Ishikawa (cell line): ENCODE results near the gene RNF212B.

ENCODE experiments used
- CEBPB ChIP-seq: IDR thresholded peaks from 2 replicates; pipeline ENCODE4 v1.6.1; 2012
- CREB1 ChIP-seq: IDR thresholded peaks from 2 replicates; pipeline ENCODE4 v1.6.1; 2012; ENCODE audit warnings: low read depth
- EGR1 ChIP-seq: IDR thresholded peaks from 2 replicates; pipeline ENCODE4 v1.6.1; 2012
- EP300 ChIP-seq: IDR thresholded peaks from 2 replicates; pipeline ENCODE4 v1.6.1; 2012; ENCODE audit warnings: borderline replicate concordance
- FOXM1 ChIP-seq: IDR thresholded peaks from 2 replicates; pipeline ENCODE4 v1.6.1; 2012; ENCODE audit warnings: low read depth, borderline replicate concordance
- MAX ChIP-seq: IDR thresholded peaks from 2 replicates; pipeline ENCODE4 v1.6.1; 2012
- NFIC ChIP-seq: IDR thresholded peaks from 2 replicates; pipeline ENCODE4 v1.6.1; 2012
- RAD21 ChIP-seq: IDR thresholded peaks from 2 replicates; pipeline ENCODE4 v1.6.1; 2012; ENCODE audit warnings: low read depth
- REST ChIP-seq: IDR thresholded peaks from 2 replicates; pipeline ENCODE4 v1.6.1; 2012; ENCODE audit warnings: low read depth, mild to moderate bottlenecking
- TAF1 ChIP-seq: IDR thresholded peaks from 2 replicates; pipeline ENCODE4 v1.6.1; 2012; ENCODE audit warnings: low read depth, mild to moderate bottlenecking
- TCF12 ChIP-seq: IDR thresholded peaks from 2 replicates; pipeline ENCODE4 v1.6.1; 2012; ENCODE audit warnings: low read depth
- TEAD4 ChIP-seq: IDR thresholded peaks from 2 replicates; pipeline ENCODE4 v1.6.1; 2012
- YY1 ChIP-seq: IDR thresholded peaks from 2 replicates; pipeline ENCODE4 v1.6.1; 2012; ENCODE audit warnings: low read depth
- ZBTB7A ChIP-seq: IDR thresholded peaks from 2 replicates; pipeline ENCODE4 v1.6.1; 2012; ENCODE audit warnings: low read depth
- TF ChIP-seq, protein P1 (sequence below): IDR thresholded peaks from 2 replicates; pipeline ENCODE4 v1.6.1; 2012

The RNF212B gene, protein sequence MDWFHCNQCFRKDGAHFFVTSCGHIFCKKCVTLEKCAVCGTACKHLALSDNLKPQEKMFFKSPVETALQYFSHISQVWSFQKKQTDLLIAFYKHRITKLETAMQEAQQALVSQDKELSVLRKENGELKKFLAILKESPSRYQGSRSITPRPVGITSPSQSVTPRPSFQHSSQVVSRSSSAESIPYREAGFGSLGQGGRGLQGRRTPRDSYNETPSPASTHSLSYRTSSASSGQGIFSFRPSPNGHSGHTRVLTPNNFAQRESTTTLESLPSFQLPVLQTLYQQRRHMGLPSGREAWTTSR

GRCh38 chr14:23237772-23238594 is at the start of gene RNF212B:
TSS of gene RNF212B (plus strand) at chr14:23237936. CDS start at chr14:23240346, 2,410 bp downstream.
- TF ChIP-seq FOXM1 (no peak), EP300 (no peak), TEAD4 (no peak), NFIC (peak; percentile 76), MAX (peak; percentile 96), EGR1 (peak; percentile 76)

DNA sequence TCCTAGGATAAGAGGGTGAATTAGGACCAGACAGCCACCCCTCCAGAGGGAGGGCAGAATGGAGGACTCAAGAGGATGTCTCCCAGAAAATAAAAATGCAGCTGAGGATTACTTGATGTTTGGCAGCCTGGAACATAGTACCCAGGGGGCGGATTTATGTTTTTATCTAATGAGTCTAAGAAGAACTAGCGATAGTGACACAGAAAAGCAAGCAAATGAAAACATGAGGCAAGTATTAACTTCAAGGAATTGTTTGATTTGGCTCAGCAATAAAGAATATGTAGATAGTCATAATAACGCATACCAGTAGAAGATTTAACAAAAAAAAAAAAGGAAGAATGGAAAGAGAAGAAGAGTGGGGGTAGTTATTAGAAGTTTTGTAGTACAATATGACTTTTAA is 44.3 kb upstream of the RNF212B start:
- TF ChIP-seq YY1 (no peak), FOXM1 (no peak), EP300 (no peak)

GRCh38 chr14:23195552-23196101 is 42.1 kb upstream of the RNF212B start:
- no peak for TF ChIP-seq TCF12
- no peak for TF ChIP-seq ZBTB7A
- no peak for TF ChIP-seq YY1
- TF ChIP-seq EP300: no peak
- no peak for TF ChIP-seq TEAD4
- TF ChIP-seq EGR1: no peak

DNA sequence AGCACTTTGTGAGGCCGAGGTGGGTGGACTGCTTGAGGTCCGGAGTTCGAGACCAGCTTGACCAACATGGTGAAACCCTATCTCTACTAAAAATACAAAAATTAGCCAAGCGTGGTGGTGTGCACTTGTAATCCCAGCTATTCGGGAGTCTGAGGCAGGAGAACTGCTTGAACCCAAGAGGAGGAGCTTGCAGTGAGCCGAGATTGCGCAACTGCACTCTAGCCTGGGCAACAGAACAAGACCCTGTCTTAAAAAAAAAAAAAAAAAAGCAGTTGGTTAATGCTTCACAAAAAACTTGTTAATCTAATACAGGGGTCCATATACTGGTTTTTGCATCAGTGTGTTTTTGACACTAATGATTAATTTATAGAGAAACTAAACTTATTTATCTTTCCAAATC is 35.7 kb upstream of the RNF212B start:
- no peak for TF ChIP-seq REST
- peak; percentile 78 for TF ChIP-seq CEBPB

DNA sequence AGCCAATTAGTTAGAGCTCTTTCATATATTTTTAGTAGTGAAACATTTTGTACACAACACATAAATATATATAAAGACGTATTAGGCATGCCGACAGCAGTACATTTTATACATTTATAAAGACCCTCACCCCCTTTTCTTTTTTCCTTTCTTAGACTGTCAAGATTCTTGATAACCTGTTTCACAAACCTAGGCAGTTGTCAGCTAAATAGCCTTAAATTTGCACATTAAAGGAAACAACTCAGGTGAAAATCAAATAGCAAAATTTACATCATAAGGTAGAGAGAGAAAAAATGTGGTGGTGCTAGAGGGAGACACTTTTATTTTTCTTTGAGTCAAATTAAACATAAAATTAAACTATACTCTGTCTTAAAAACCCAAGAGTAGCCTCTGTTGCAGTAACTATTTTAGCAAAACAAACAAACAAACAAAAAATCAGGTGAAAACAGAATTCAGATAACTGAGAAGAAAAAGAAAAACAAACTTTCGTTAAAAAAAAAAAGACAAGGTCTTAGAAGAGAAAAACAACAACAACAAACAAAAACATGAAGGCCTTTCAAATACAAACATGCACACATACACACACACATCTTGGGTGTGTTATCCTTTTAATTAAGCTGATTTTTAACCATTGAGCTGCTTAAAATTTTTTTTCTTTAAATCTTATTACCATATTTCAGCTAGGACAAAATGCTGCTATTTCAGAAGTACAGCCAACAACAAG is 31.2 kb upstream of the RNF212B start:
- TF ChIP-seq EGR1 (no peak), FOXM1 (no peak), REST (no peak), TCF12 (no peak), TEAD4 (no peak), ZBTB7A (no peak), TAF1 (no peak), EP300 (no peak), CREB1 (no peak), NFIC (no peak), RAD21 (no peak), MAX (no peak)
- TF ChIP-seq, protein P1, sequence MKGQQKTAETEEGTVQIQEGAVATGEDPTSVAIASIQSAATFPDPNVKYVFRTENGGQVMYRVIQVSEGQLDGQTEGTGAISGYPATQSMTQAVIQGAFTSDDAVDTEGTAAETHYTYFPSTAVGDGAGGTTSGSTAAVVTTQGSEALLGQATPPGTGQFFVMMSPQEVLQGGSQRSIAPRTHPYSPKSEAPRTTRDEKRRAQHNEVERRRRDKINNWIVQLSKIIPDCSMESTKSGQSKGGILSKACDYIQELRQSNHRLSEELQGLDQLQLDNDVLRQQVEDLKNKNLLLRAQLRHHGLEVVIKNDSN: no peak

DNA sequence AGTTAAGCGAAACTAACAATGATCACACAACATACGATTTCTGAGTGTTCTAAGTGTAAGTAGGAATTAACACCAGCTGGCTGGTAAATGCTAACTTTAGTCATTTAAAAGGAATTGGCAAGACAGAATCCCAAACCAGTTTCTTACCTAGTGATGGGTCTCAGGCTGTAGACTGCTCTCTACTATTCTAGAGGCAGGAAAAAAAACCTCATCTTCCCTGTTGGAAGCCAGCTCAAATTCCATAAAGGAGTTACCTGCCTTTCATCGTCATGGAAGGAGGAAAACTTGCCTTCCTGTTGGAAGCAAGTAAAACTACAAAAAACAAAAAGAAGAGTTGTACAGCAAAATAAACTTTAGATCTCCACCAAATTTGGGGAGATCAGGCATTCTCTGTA is 30.6 kb upstream of the RNF212B start:
- TF ChIP-seq TCF12 (no peak), MAX (no peak), TEAD4 (no peak), EP300 (no peak), YY1 (no peak), EGR1 (no peak)
